ENCODE data around the gene TLCD5.

TLCD5 gene

DNA sequence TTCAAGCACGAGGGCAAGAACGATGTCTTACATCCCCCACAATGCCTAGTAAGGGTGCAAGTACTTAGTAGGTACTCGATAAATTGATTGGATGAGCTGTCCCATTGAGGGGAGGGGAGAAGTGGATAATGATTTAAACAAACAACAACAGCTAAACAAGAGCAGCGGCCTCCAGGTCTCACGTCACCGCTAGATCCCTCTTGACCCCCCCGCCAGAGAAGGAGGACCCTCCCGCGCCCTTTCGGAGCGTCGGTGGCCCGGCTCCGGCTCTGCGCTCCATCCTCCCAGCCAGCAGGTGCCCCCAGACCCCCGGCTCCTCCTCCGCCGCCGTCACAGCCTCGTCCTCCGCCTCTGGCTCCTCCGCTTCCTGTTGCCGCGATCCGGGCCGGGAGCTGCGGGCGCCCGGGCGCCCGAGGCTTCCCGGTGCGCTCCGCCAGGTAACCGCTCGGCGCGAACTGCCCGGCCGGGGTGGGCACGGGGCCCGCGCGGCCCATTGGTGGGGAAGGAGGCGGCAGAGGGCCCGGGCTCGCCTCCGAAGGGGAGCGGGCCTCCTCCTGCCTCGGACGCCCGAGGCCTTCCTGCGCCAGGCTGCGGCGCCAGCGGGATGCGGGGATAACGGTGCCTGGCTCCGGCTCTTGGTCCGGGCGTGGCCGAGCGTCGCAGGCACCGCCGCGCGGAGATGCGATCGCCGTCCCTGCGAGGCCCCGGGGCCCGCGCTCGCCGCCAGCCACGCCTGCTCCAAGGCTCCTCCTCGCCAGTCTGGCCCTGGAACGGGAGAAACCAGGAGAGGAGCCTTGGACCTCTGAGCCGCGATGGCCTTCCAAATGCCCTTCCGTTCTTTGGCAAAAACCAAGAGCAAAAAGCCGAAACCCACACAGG lies at the start of gene TLCD5:
Gene TLCD5, plus strand, starts transcription at position 368 of the 879 bp plus-strand sequence. CDS start 2,143 bp downstream, outside the sequence.
- Histone ChIP-seq H3K27me3 (ENCODE audit: control insufficient read depth, insufficient read depth, low read length) (peaks cover 9% of the 10 kb centered on the region), H3K27ac (ENCODE audit: low read depth, low read length) (peak within 1 kb of the TSS; percentile 91), H3K9me3 (ENCODE audit: control insufficient read depth, insufficient read depth, low read length) (no peaks in the 10 kb centered on the region), H3K36me3 (ENCODE audit: control insufficient read depth, insufficient read depth, low read length) (peaks cover 10% of the 10 kb centered on the region), H3K4me1 (ENCODE audit: control insufficient read depth, insufficient read depth, low read length) (peaks cover 12% of the 10 kb centered on the region; the same call in 1 of the 2 replicates), H3K9ac (ENCODE audit: low read depth, low read length) (peak within 1 kb of the TSS; percentile 79), H3K4me3 (ENCODE audit: low read depth, low read length) (peak within 1 kb of the TSS; percentile 85)

DNA sequence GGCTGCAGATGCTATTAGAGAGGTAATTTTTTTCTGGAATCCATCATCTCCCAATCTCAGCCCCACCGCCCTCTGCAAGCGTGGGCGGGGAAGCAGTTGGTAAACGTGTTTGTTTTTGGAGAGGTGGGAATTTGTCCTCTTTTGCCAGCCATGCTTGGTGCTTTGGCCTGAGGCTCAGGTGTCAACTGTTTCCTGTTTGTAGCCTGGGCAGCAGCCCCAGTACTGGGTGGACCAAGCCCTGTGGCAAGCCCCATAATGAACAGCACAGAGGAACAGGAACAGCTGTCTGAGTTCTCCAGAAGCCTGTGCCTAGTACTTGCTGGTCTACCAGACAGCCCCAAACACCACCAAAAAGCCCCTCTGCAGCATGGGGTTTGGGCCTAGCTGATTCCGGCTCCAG lies 45.6 kb upstream of the TLCD5 start:
- H3K4me3 ChIP-seq (ENCODE audit: low read depth, low read length): no peak overlapping the region
- no peaks in the 10 kb centered on the region for H3K9me3 ChIP-seq (ENCODE audit: control insufficient read depth, insufficient read depth, low read length)
- no peaks in the 10 kb centered on the region for H3K36me3 ChIP-seq (ENCODE audit: control insufficient read depth, insufficient read depth, low read length)
- H3K9ac ChIP-seq (ENCODE audit: low read depth, low read length): no peak overlapping the region
- H3K27me3 ChIP-seq (ENCODE audit: control insufficient read depth, insufficient read depth, low read length): 0 out of 2 replicates have a peak, but pooled peaks cover 2% of the 10 kb centered on the region
- no peak overlapping the region for H3K27ac ChIP-seq (ENCODE audit: low read depth, low read length)
- H3K4me1 ChIP-seq (ENCODE audit: control insufficient read depth, insufficient read depth, low read length): peaks cover 6% of the 10 kb centered on the region

DNA sequence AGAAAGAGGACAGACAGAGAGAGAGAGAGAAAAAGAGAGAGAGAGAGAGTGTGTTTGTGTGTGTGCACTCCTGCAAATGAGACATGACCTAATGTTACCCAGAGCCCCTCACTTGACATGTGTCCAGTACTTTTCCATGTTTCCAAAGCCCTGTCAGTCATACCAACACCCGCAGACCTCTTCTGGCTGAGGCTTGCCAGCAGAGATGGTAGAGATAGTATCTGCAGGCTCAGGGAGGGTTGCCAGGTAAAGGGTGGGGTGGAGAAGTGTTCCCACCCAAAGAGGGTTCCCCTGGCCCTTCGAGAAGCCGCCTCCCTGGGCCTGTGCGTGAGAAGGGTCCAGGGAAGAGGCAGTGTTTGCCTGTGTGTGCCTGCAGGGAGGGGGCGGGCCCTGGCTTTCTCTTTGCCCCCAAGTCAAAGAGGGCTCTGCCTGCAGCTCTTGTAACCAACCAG lies 44.5 kb upstream of the TLCD5 start:
- H3K36me3 ChIP-seq (ENCODE audit: control insufficient read depth, insufficient read depth, low read length): no peaks in the 10 kb centered on the region

DNA sequence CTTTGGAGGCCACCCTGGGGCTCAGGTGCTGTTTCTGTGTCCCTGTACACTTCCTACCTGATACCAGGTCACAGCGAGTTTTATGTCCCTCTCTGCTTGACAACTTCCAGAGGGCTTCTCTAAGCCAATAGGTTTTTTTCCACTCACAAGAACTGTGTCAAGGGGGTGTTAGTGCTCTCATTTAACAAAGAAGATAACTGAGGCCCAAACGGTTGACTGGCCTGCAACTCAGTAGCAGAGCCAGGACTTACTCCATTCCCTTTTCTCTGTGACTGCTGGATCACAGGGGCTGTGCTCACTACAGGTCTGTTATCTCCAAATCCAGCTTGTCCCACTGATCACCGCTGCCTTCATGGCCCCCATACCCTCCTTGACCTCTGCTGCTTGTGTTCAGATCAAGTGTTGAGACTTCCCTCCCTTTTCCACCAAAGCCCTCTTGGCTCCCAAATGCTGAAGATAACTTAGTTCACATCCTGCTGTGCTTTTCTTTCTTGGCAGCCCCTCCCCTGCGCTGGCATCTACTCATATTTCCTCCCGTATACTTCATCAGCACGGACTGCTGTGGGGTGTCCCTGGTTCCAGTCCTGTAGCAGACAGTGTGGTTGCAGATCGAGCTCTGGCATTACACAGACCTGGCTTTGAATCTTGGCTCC lies 43.8 kb upstream of the TLCD5 start:
- H3K27ac ChIP-seq (ENCODE audit: low read depth, low read length): no peak overlapping the region

More for the DNA sequence above, 44.5 kb upstream of the TLCD5 start:
- Histone ChIP-seq H3K27me3 (ENCODE audit: control insufficient read depth, insufficient read depth, low read length) (no peaks in the 10 kb centered on the region), H3K4me3 (ENCODE audit: low read depth, low read length) (no peak overlapping the region), H3K27ac (ENCODE audit: low read depth, low read length) (no peak overlapping the region), H3K4me1 (ENCODE audit: control insufficient read depth, insufficient read depth, low read length) (peaks cover 6% of the 10 kb centered on the region), H3K9me3 (ENCODE audit: control insufficient read depth, insufficient read depth, low read length) (no peaks in the 10 kb centered on the region), H3K9ac (ENCODE audit: low read depth, low read length) (no peak overlapping the region)

GRCh38 chr11:120283124-120283523 lies 42.0 kb upstream of the TLCD5 start:
- Histone ChIP-seq H3K4me3 (ENCODE audit: low read depth, low read length) (no peak overlapping the region), H3K9ac (ENCODE audit: low read depth, low read length) (no peak overlapping the region), H3K9me3 (ENCODE audit: control insufficient read depth, insufficient read depth, low read length) (no peaks in the 10 kb centered on the region), H3K36me3 (ENCODE audit: control insufficient read depth, insufficient read depth, low read length) (no peaks in the 10 kb centered on the region), H3K4me1 (ENCODE audit: control insufficient read depth, insufficient read depth, low read length) (peaks cover 6% of the 10 kb centered on the region), H3K27ac (ENCODE audit: low read depth, low read length) (no peak overlapping the region), H3K27me3 (ENCODE audit: control insufficient read depth, insufficient read depth, low read length) (no peaks in the 10 kb centered on the region)

More for the DNA sequence above, 43.8 kb upstream of the TLCD5 start:
- H3K36me3 ChIP-seq (ENCODE audit: control insufficient read depth, insufficient read depth, low read length): no peaks in the 10 kb centered on the region
- H3K9ac ChIP-seq (ENCODE audit: low read depth, low read length): no peak overlapping the region
- peaks cover 6% of the 10 kb centered on the region for H3K4me1 ChIP-seq (ENCODE audit: control insufficient read depth, insufficient read depth, low read length)
- no peak overlapping the region for H3K4me3 ChIP-seq (ENCODE audit: low read depth, low read length)
- H3K9me3 ChIP-seq (ENCODE audit: control insufficient read depth, insufficient read depth, low read length): no peaks in the 10 kb centered on the region
- no peaks in the 10 kb centered on the region for H3K27me3 ChIP-seq (ENCODE audit: control insufficient read depth, insufficient read depth, low read length)

DNA sequence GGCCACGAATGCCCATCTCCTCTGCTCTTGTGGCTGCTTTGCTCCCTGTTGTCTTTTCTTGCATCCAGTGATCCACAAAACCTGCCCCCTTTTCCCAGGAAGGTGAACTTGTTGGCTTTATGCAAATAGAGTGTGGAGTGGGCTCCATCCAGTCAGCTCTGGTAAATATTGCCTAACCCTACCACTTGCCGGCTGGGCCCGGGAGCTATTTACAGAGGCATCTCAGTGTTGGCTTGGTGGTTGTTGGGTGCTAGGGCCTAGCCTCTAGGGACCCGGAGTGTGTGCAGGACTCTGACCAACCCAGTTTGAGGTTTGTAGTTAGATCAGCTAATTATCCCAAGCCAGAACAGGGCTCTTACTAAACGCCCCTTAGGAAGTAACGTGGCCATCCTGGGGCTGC lies 40.8 kb upstream of the TLCD5 start:
- Histone ChIP-seq H3K9ac (ENCODE audit: low read depth, low read length) (no peak overlapping the region), H3K27me3 (ENCODE audit: control insufficient read depth, insufficient read depth, low read length) (no peaks in the 10 kb centered on the region), H3K36me3 (ENCODE audit: control insufficient read depth, insufficient read depth, low read length) (no peaks in the 10 kb centered on the region), H3K4me3 (ENCODE audit: low read depth, low read length) (no peak overlapping the region), H3K27ac (ENCODE audit: low read depth, low read length) (no peak overlapping the region), H3K4me1 (ENCODE audit: control insufficient read depth, insufficient read depth, low read length) (peaks cover 9% of the 10 kb centered on the region), H3K9me3 (ENCODE audit: control insufficient read depth, insufficient read depth, low read length) (no peaks in the 10 kb centered on the region)

- Histone ChIP-seq H3K36me3 (ENCODE audit: control insufficient read depth, insufficient read depth, low read length) (no peaks in the 10 kb centered on the region), H3K4me1 (ENCODE audit: control insufficient read depth, insufficient read depth, low read length) (peaks cover 9% of the 10 kb centered on the region), H3K27ac (ENCODE audit: low read depth, low read length) (no peak overlapping the region), H3K9ac (ENCODE audit: low read depth, low read length) (no peak overlapping the region), H3K9me3 (ENCODE audit: control insufficient read depth, insufficient read depth, low read length) (no peaks in the 10 kb centered on the region), H3K27me3 (ENCODE audit: control insufficient read depth, insufficient read depth, low read length) (no peaks in the 10 kb centered on the region), H3K4me3 (ENCODE audit: low read depth, low read length) (no peak overlapping the region)
Observed at GRCh38 chr11:120285256-120285655, 39.8 kb upstream of the TLCD5 start.

- Histone ChIP-seq H3K27ac (ENCODE audit: low read depth, low read length) (no peak overlapping the region), H3K9me3 (ENCODE audit: control insufficient read depth, insufficient read depth, low read length) (no peaks in the 10 kb centered on the region), H3K4me3 (ENCODE audit: low read depth, low read length) (no peak overlapping the region), H3K27me3 (ENCODE audit: control insufficient read depth, insufficient read depth, low read length) (no peaks in the 10 kb centered on the region; the same call in 1 of the 2 replicates), H3K4me1 (ENCODE audit: control insufficient read depth, insufficient read depth, low read length) (0 out of 2 replicates have a peak, but pooled peaks cover 3% of the 10 kb centered on the region), H3K36me3 (ENCODE audit: control insufficient read depth, insufficient read depth, low read length) (no peaks in the 10 kb centered on the region), H3K9ac (ENCODE audit: low read depth, low read length) (no peak overlapping the region)
Observed at GRCh38 chr11:120288021-120288420, 37.1 kb upstream of the TLCD5 start.

DNA sequence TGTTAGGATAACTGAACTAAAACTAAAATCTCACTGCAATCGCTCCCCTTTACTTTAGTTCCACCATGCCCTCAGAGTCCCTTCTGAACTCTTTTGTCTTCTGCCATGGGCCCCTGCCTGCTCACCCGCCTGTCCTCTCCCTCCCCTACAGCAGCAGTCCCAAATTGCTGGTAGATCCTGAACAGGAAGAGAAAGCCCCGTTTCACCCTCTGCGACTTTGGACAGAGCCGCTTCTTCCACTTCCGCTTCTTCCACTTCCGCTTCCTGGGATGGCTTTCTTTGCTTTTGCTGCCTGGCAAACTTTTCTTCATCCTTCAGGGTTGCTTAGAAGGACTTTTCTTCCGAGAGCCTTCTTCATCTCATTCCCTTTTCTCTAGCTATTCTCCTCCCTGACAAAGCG lies 35.7 kb upstream of the TLCD5 start:
- Histone ChIP-seq H3K9me3 (ENCODE audit: control insufficient read depth, insufficient read depth, low read length) (no peaks in the 10 kb centered on the region), H3K36me3 (ENCODE audit: control insufficient read depth, insufficient read depth, low read length) (no peaks in the 10 kb centered on the region), H3K9ac (ENCODE audit: low read depth, low read length) (no peak overlapping the region), H3K27ac (ENCODE audit: low read depth, low read length) (no peak overlapping the region), H3K27me3 (ENCODE audit: control insufficient read depth, insufficient read depth, low read length) (no peaks in the 10 kb centered on the region; the same call in 1 of the 2 replicates), H3K4me1 (ENCODE audit: control insufficient read depth, insufficient read depth, low read length) (0 out of 2 replicates have a peak, but pooled peaks cover 3% of the 10 kb centered on the region), H3K4me3 (ENCODE audit: low read depth, low read length) (no peak overlapping the region)

GRCh38 chr11:120290956-120291355 lies 34.1 kb upstream of the TLCD5 start:
- no peak overlapping the region for H3K9ac ChIP-seq (ENCODE audit: low read depth, low read length)
- 0 out of 2 replicates have a peak, but pooled peaks cover 3% of the 10 kb centered on the region for H3K4me1 ChIP-seq (ENCODE audit: control insufficient read depth, insufficient read depth, low read length)
- no peaks in the 10 kb centered on the region for H3K36me3 ChIP-seq (ENCODE audit: control insufficient read depth, insufficient read depth, low read length)
- no peak overlapping the region for H3K4me3 ChIP-seq (ENCODE audit: low read depth, low read length)
- no peaks in the 10 kb centered on the region; the same call in 1 of the 2 replicates for H3K27me3 ChIP-seq (ENCODE audit: control insufficient read depth, insufficient read depth, low read length)
- H3K27ac ChIP-seq (ENCODE audit: low read depth, low read length): no peak overlapping the region
- no peaks in the 10 kb centered on the region for H3K9me3 ChIP-seq (ENCODE audit: control insufficient read depth, insufficient read depth, low read length)

All from HUES48 (cell line).